Heart left ventricle (tissue), 16 donors: Measurements from ENCODE around the gene SUN1. TPM values are rescaled to one million over a fixed set of nuclear protein-coding genes. Genes with fewer than 3 reads are reported as not detected.

ENCODE experiments used
- ATAC-seq, 4 donors: fragments of 200-7000 bp; cut with Tn5 transposase; one replicate each; pipeline ENCODE4 v1.9.1; 2020 to 2022; ENCODE audit warnings: moderate library complexity in 4 of 4, mild to moderate bottlenecking in 3 of 4, moderate number of reproducible peaks in 1 of 4
- DNase-seq, 5 donors: peaks; one replicate each; pipeline ENCODE4 v3.0.0-alpha.2; 2020
- H3K27ac ChIP-seq, 12 donors: fragments of 200-600 bp; sonication (generic) in 4 of 12; one replicate each; pipeline versions ENCODE4 v1.5.0 to v1.8.0; 2016 to 2022; ENCODE audit warnings: mild to moderate bottlenecking in 2 of 12
- H3K27me3 ChIP-seq, 9 donors: fragments of 200-600 bp; sonication (generic) in 2 of 9; one replicate each; pipeline versions ENCODE4 v1.5.1 to v1.8.0; 2016 to 2022; ENCODE audit warnings: mild to moderate bottlenecking in 3 of 9
- H3K36me3 ChIP-seq, 9 donors: fragments of 200-600 bp; sonication (generic) in 2 of 9; one replicate each; pipeline versions ENCODE4 v1.5.0 to v1.8.0; 2018 to 2022; ENCODE audit warnings: mild to moderate bottlenecking in 2 of 9
- H3K4me1 ChIP-seq, 12 donors: fragments of 200-600 bp; sonication (generic) in 4 of 12; one replicate each; pipeline versions ENCODE4 v1.5.0 to v1.8.0; 2016 to 2022; ENCODE audit warnings: mild to moderate bottlenecking in 3 of 12
- H3K4me3 ChIP-seq, 12 donors: fragments of 200-600 bp; sonication (generic) in 4 of 12; one replicate each; pipeline versions ENCODE4 v1.5.0 to v1.8.0; 2017 to 2022; ENCODE audit warnings: mild to moderate bottlenecking in 9 of 12, moderate library complexity in 4 of 12
- H3K9me3 ChIP-seq, 12 donors: fragments of 200-600 bp; sonication (generic) in 4 of 12; one replicate each; pipeline versions ENCODE4 v1.5.0 to v1.8.0; 2016 to 2022; ENCODE audit warnings: mild to moderate bottlenecking in 1 of 12
- POLR2A ChIP-seq, 2 donors: fragments of 450-650 bp; IDR thresholded peaks; one replicate each; pipeline ENCODE4 v1.6.1; 2017; ENCODE audit warnings: antibody characterized with exemption in 2 of 2, mild to moderate bottlenecking in 2 of 2, moderate library complexity in 2 of 2
- WGBS, 4 donors: extraction: QIAGEN DNeasy Blood & Tissue Kit in 2 of 4; methylation state at CpG; one replicate each; pipeline versions ENCODE4 v1.1.5 to v1.1.7; 2013 to 2018; 5-methylcytosine and 5-hydroxymethylcytosine counted together
- intact Hi-C, 10 donors: fragments of 100-400 bp; cut with DNase I; formaldehyde crosslinking; loops; one replicate each; pipeline versions ENCODE4 v1.11.1 to v1.14.2; 2022
- polyA plus RNA-seq, 2 donors: library from polyadenylated mRNA; stranded (reverse); fragments of 200-250 nt; gene quantifications; one replicate each; pipeline ENCODE4 v1.2.3, GENCODE V29; 2013
- total RNA-seq, 9 donors: library from RNA; depleted of rRNA in 2 of 9; stranded (reverse); fragments of >200 nt in 2 of 9; fragmentation: NEBNext Ultra II Directional in 3 of 9; extraction: Animal tissue kit (Norgen Biotek cat#: 25700) in 3 of 9; gene quantifications; one replicate each; pipeline versions ENCODE4 v1.1.0 to v1.2.4, GENCODE V29; 2016 to 2023
- TF ChIP-seq, protein P1 (sequence below), 12 donors: fragments of 200-600 bp; sonication (generic) in 4 of 12; IDR thresholded peaks; one replicate each; pipeline versions ENCODE4 v1.5.0 to v1.8.0; 2018 to 2022; ENCODE audit warnings: antibody characterized with exemption in 12 of 12, mild to moderate bottlenecking in 5 of 12
- donor health status: ischemic (EF 13 %, LVEDD 7.1; RV severe dilation, severe dysfunction).
- donor health status: healthy with polysubstance abuse.
- donor health status: DM: no; HTN: yes; CAD: no.
- donor health status: DM: no; HTN: no; CAD: no.
- donor health status: ischemic (EF 25% LVEDD 6.9; RV normal size, moderate dysfunction).
- donor health status: ischemic (EF 25% LVEDD 5.7; RV mildly dilated, moderate dysfunction).
- donor health status: healthy.
- donor health status: DM: yes; HTN: yes; CAD: no.
- donor health status: ischemic (EF 35%, LVEDD 5.7; RV mildly dilated, moderate dysfunction).
- donor health status: nonischemic (EF 11% LVEDD 7.7; RV severe dilation, severe dysfunction).
- donor health status: DM: yes; HTN: yes; CAD: no.
- donor health status: PGD.
- donor health status: ischemic (EF 29% LVEDD 5.4; RV normal size, mild dysfunction).
- donor health status: nonischemic (EF 23%, LVEDD 6.1; RV moderate dilation, normal function).

SUN1 gene
- total and polyA plus RNA-seq, 11 donors: 111 to 203 (median 151) TPM

DNA sequence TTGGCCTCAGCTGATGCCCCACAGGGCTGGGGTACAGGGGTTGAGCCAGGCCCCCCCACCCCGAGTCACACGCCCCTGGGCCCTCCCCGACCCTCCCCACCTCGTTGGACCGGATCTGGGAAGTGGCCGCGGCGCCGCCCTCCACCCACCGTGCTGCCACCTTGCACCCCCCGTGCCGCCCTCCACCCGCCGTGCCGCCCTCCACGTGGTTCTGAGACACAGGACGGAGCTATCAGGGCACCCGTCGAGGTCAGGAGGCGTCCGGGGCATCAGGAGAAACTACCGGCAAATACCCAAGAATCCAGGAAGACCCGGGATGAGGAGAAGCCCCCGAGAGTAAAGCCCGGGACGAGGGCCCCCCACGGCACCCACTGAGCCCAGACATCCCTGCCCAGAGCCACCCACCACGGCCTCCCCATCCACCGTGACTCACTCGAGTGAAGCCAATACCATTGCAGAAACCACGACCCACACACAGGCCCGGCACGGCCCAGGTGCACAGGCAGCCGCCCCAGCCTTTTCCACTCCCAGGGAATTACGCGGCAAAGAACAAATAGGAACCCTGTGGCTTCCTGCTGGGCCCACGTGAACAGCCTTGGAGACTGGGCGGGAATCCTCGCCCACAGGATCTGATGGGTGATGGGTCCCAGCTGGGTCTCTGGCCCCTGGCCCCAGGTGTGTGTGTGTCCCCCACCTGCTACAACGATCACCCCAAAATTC is 88.2 kb downstream of the SUN1 start:
- intact Hi-C loops: no loop called here
- Histone ChIP-seq H3K9me3 (no peaks in the 10 kb centered on the region), H3K27me3 (peaks cover 0 to 5% (median 0%) of the 10 kb centered on the region in 9 donors), H3K27ac (no peak overlapping the region), H3K36me3 (no peaks in the 10 kb centered on the region), H3K4me1 (peaks cover 0 to 36% (median 8%) of the 10 kb centered on the region in 12 donors), H3K4me3 (no peak overlapping the region)
- ATAC-seq (no peak), DNase-seq (peak; percentile 7 to 56 (median 17))
- WGBS, 4 donors: 82 to 87% (median 85%) methylated on average over 27 to 40 of the region's 40 CpGs
- no peak for TF ChIP-seq POLR2A (IDR thresholded peaks at IDR 0.05)
- TF ChIP-seq, protein P1, sequence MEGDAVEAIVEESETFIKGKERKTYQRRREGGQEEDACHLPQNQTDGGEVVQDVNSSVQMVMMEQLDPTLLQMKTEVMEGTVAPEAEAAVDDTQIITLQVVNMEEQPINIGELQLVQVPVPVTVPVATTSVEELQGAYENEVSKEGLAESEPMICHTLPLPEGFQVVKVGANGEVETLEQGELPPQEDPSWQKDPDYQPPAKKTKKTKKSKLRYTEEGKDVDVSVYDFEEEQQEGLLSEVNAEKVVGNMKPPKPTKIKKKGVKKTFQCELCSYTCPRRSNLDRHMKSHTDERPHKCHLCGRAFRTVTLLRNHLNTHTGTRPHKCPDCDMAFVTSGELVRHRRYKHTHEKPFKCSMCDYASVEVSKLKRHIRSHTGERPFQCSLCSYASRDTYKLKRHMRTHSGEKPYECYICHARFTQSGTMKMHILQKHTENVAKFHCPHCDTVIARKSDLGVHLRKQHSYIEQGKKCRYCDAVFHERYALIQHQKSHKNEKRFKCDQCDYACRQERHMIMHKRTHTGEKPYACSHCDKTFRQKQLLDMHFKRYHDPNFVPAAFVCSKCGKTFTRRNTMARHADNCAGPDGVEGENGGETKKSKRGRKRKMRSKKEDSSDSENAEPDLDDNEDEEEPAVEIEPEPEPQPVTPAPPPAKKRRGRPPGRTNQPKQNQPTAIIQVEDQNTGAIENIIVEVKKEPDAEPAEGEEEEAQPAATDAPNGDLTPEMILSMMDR (IDR thresholded peaks at IDR 0.05): no peak

DNA sequence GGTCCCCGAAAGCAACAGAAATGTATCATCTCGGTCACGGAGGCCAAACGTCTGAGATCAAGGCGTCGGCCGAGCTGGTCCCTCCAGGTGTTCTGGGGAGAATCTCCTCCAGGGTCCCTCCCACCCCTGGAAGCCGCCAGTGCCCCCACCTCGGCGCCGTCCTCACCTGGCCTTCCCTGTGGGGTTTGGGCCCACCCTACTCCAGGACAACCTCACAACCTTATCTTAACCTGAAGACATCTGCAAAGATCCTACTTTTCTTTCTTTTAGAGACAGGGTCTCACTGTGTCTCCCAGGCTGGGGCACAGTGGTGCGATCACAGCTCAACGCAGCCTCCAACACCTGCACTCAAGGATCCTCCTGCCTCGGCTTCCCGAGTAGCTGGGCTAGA is 88.8 kb downstream of the SUN1 start:
- intact Hi-C loops: no loop called here

DNA sequence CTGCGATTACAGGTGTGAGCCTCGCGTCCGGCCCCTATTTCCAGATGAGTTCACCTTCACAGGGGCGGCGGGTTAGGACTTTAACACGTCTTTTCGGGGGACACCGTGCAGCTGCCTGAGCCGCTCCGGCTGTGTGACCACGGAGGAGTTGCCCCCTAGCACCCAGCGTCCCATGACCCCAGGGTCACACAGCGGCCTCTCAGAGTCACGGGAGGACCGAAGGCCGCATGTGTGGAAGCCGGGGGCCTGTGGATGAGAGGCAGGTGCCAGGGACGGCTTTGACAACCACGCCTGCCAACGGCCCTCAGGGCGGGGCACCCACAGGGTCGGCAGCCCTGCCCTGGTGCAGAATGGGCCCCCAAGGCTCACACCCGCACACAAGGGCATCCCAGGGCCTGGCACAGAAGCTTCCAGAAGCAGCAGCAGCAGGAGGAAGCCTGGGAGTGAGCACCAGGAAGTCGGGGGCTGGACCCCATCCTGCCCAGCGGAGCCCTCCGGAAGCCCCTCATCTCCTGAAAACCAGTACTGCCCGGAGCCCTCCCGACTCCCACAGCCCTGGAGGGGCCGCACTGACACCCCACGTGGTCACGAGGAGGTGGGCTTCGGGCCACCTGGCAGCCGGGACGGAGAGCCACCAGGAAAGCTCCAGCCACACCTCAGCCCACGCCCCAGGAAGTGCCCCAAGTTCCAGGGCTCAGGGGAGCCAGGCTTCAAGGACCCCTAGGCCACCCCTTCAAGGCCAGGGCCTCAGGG is 89.5 kb downstream of the SUN1 start:
- no peak for TF ChIP-seq POLR2A (IDR thresholded peaks at IDR 0.05)
- TF ChIP-seq, protein P1 (IDR thresholded peaks at IDR 0.05): no peak
- H3K27me3 ChIP-seq: peaks cover 0 to 5% (median 0%) of the 10 kb centered on the region in 9 donors
- H3K27ac ChIP-seq: peak overlapping the region in 1 of 12 donors; percentile 89
- peak overlapping the region in 2 of 12 donors; percentile 8 to 38 for H3K4me3 ChIP-seq
- intact Hi-C loops: no loop called here
- peaks cover 0 to 41% (median 10%) of the 10 kb centered on the region in 12 donors for H3K4me1 ChIP-seq
- no peaks in the 10 kb centered on the region for H3K9me3 ChIP-seq
- ATAC-seq (no peak), DNase-seq (peak; percentile 5 to 44 (median 18))
- H3K36me3 ChIP-seq: no peaks in the 10 kb centered on the region
- 65 to 78% (median 71%) methylated on average over 24 to 36 of the region's 36 CpGs for WGBS, 4 donors

More for the DNA sequence above, 88.8 kb downstream of the SUN1 start:
- Histone ChIP-seq H3K9me3 (no peaks in the 10 kb centered on the region), H3K27me3 (peaks cover 0 to 5% (median 0%) of the 10 kb centered on the region in 9 donors), H3K36me3 (no peaks in the 10 kb centered on the region), H3K4me3 (no peak overlapping the region), H3K27ac (no peak overlapping the region), H3K4me1 (peaks cover 0 to 37% (median 10%) of the 10 kb centered on the region in 12 donors)
- no peak for TF ChIP-seq POLR2A (IDR thresholded peaks at IDR 0.05)
- WGBS, 4 donors: 91 to 96% (median 94%) methylated on average over 15 of the region's 15 CpGs
- ATAC-seq: no peak
- peak in 2 of 5 donors; percentile 27 to 51 for DNase-seq

DNA sequence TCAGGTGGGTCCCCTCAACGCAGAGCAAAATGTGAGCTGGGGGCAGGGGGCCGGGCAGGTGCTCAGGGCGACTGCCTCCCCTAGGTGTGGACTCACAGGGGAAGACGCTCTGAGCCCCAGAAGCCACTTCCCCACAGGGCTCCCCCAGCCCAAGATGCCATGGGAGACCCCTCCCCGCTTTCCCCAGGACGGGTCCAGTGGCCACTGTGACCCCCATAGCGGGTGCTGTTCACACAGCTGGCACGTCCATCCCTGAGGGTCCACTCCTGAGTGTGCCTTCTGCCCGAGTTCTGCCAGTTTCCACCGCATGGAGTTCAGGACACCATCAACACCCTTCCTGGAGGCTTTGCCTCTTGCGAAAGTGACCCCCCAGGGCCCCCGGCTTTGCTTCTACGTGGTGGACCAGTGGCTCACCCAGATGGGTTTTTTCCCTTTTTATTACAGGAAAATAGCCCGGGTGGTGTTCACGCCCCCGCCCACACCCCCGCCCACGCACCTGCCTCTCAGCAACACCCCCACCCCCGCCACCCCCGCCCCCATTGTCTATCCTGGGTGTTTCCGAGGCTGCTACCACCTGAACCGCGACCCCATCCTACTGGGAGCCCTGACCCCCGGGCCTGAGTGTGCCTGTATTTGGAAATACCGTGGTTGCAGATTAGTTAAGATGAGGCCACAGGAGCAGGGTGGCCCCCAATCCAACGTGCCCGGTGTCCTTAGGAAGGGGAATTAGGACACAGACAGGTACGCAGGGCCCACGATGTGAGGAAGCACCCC is 90.2 kb downstream of the SUN1 start:
- WGBS, 4 donors: 71 to 78% (median 72%) methylated on average over 25 to 29 of the region's 29 CpGs
- Histone ChIP-seq H3K9me3 (no peaks in the 10 kb centered on the region), H3K27ac (peak overlapping the region in 2 of 12 donors; percentile 46 to 89), H3K4me3 (peak overlapping the region in 5 of 12 donors; percentile 6 to 46 (median 8)), H3K36me3 (no peaks in the 10 kb centered on the region), H3K27me3 (peaks cover 0 to 5% (median 0%) of the 10 kb centered on the region in 9 donors), H3K4me1 (peaks cover 0 to 43% (median 10%) of the 10 kb centered on the region in 12 donors)
- TF ChIP-seq, protein P1 (IDR thresholded peaks at IDR 0.05): no peak
- no peak for TF ChIP-seq POLR2A (IDR thresholded peaks at IDR 0.05)
- intact Hi-C loops: no loop called here
- ATAC-seq (no peak), DNase-seq (peak; percentile 5 to 64 (median 23))
